ENCODE measurements around the gene NOP56.
"Not testable (repeated sequence)": the region's sequence is repeated elsewhere in the genome, so short reads cannot be mapped to it uniquely, and the experiment has no call there.

NOP56 gene

DNA sequence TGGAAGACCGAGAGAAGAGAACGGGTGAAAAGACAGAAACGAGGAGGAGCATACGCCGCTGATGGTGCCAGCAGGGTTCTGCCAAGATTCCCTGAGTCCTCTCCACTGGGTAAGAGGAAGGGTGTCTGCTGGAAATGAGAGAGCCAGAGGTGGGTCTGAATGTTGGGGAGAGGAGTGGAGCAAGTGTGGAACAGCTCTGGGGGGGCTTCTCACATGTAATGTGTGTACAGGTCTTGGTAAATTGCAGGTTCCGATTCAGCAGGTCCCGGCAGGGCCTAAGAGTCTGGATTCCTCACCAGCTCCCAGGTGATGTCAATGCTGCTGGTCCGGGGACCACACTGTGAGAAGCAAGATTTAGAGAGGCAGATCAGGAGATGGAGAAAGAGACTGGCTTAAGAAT lies 38.7 kb downstream of the NOP56 start:
- peaks cover 8% of the 10 kb centered on the region for H3K4me1 ChIP-seq (ENCODE audit: insufficient read depth, low read length)
- H3K27ac ChIP-seq (ENCODE audit: low read length), result no peak overlapping the region
- H3K9ac ChIP-seq (ENCODE audit: low read depth, low read length), result no peak overlapping the region
- H3K27me3 ChIP-seq (ENCODE audit: insufficient read depth, low read length), result peaks cover 93% of the 10 kb centered on the region
- H3K9me3 ChIP-seq (ENCODE audit: insufficient read depth, low read depth, low read length), result no peaks in the 10 kb centered on the region
- no peak overlapping the region for H3K4me3 ChIP-seq (ENCODE audit: low read length)
- H3K36me3 ChIP-seq (ENCODE audit: insufficient read depth, low read depth, low read length), result no peaks in the 10 kb centered on the region

DNA sequence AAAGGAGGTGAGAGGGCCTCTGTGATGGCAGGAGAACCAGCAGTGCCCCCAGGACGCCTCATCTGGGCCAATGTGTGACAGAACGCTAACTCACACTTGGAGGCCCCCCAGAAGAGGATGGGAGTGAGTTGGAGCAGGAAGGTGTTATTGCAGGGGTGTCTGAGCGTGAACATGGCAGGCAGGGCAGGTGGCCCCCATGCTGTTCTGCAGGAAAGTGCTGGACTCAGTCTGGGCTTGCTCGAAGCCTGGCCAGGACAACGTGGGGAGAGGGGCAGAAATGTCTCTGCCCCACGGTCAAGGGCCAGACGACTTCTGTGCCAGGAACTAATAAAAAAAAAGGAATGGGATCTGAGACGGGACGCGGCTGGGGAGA lies 39.2 kb downstream of the NOP56 start:
- H3K4me1 ChIP-seq (ENCODE audit: insufficient read depth, low read length), result peaks cover 8% of the 10 kb centered on the region
- H3K9ac ChIP-seq (ENCODE audit: low read depth, low read length), result no peak overlapping the region
- no peak overlapping the region for H3K27ac ChIP-seq (ENCODE audit: low read length)
- H3K36me3 ChIP-seq (ENCODE audit: insufficient read depth, low read depth, low read length), result no peaks in the 10 kb centered on the region
- no peaks in the 10 kb centered on the region for H3K9me3 ChIP-seq (ENCODE audit: insufficient read depth, low read depth, low read length)
- H3K4me3 ChIP-seq (ENCODE audit: low read length), result peak overlapping the region; percentile 28; the same call in 1 of the 2 replicates
- peaks cover 93% of the 10 kb centered on the region for H3K27me3 ChIP-seq (ENCODE audit: insufficient read depth, low read length)

DNA sequence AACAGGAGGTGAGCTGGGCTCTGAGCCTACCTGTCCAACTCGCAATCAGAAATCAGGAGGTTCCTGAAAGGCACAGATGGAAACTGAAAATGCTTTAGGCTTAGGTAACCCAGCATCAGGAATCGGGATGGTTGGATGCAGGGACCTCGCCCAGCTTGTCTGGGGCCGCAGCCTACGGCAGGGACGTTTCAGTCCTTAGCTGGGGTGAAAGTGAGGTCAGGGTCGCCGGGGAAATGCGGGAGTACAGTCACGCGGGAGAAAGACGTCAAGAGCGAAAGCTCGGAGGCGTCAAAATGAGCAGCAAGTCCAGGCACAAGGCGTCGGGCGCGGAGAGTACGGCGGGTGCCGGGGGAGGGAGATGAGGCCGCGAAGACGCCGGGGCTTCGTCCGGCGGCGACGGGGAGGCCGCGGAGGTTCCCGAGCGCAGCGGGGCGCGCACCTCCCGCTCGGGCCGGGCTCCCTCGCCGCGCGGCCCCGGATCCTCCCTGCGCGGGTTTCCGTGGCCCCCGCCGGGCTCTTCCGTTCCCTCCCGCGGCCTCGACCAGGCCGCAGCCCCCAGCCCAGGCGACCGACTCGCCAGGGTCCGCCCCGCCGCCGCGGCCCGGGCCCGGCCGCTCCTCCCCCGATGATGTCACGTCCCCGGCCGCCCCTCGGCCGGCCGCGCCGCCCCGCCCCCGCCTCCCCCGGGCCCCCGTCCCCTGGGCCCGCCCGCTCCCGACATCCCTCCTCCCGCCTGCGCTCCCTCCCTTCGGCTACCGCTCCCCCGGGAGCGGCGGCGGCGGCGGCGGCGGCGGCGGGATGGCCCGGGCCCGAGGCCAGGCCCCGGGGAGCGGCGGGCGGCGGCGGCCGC lies 39.8 kb downstream of the NOP56 start, which contains the start of gene EBF4:
TSS of gene EBF4 (plus strand) at position 745 of the 850 bp plus-strand sequence. CDS start 866 bp downstream, outside the sequence.
- Histone ChIP-seq H3K27me3 (ENCODE audit: insufficient read depth, low read length) (peaks cover 92% of the 10 kb centered on the region), H3K36me3 (ENCODE audit: insufficient read depth, low read depth, low read length) (no peaks in the 10 kb centered on the region), H3K9me3 (ENCODE audit: insufficient read depth, low read depth, low read length) (no peaks in the 10 kb centered on the region), H3K4me1 (ENCODE audit: insufficient read depth, low read length) (peaks cover 8% of the 10 kb centered on the region), H3K9ac (ENCODE audit: low read depth, low read length) (no peak within 1 kb of the TSS), H3K4me3 (ENCODE audit: low read length) (peak within 1 kb of the TSS; percentile 28; the same call in 1 of the 2 replicates), H3K27ac (ENCODE audit: low read length) (no peak within 1 kb of the TSS)

DNA sequence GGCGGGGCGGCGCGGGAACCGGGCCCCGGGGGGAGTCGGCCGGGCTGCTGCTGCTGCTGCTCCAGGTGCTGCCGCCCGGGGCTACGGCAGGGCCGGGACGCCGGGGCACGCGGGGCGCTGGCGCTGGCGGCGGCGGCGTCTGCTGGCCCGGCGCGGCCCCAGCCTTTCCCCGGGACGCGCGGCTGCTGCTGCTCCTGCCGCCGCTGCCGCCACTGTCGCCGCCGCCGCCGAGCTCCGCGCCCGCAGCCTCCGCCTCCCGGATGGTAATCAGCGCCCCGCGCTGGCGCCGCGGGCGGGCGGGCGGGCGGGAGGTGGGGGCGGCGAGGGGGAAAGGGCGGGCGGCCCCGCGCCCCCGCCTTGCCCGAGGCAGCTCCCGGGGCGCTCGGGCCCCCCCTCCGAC lies 40.5 kb downstream of the NOP56 start:
- no peaks in the 10 kb centered on the region for H3K9me3 ChIP-seq (ENCODE audit: insufficient read depth, low read depth, low read length)
- H3K4me1 ChIP-seq (ENCODE audit: insufficient read depth, low read length), result peaks cover 8% of the 10 kb centered on the region
- no peak overlapping the region for H3K9ac ChIP-seq (ENCODE audit: low read depth, low read length)
- H3K27me3 ChIP-seq (ENCODE audit: insufficient read depth, low read length), result peaks cover 91% of the 10 kb centered on the region
- no peak overlapping the region for H3K27ac ChIP-seq (ENCODE audit: low read length)
- H3K36me3 ChIP-seq (ENCODE audit: insufficient read depth, low read depth, low read length), result no peaks in the 10 kb centered on the region
- H3K4me3 ChIP-seq (ENCODE audit: low read length), result no peak overlapping the region

DNA sequence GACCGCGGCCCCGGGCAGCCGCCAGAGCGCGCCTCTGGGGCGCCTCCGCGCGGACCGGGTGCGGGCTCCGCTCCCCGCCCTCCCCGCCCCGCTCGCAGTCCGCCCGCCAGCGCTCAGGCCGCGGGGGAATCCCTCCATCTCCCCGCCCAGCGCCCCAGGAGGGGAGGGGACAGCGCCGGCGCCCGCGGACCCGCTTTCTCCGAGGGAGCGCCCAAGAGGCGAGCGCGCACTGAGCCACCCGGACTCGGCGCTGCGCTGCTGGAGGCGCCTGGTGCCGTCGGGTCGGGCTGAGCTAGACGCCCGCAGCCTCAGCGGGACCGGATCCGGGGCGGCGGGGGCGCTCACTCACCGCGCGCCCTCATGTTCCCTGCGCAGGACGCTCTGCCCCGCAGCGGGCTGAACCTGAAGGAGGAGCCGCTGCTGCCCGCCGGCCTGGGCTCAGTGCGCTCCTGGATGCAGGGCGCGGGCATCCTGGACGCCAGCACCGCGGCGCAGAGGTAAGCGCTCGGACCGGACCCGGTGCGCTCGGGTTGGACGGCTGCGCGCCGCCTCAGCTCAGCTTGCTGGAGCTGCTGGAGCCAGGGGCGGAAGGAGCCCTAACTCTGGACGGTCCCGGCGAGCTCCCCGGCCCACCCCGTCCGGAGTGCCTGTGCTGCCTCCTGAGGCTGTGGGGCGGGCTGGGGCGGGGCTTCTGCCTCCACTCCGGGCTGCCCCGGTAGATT lies 41.0 kb downstream of the NOP56 start:
- Histone ChIP-seq H3K4me3 (ENCODE audit: low read length) (no peak overlapping the region), H3K9ac (ENCODE audit: low read depth, low read length) (no peak overlapping the region), H3K9me3 (ENCODE audit: insufficient read depth, low read depth, low read length) (no peaks in the 10 kb centered on the region), H3K36me3 (ENCODE audit: insufficient read depth, low read depth, low read length) (no peaks in the 10 kb centered on the region), H3K27ac (ENCODE audit: low read length) (no peak overlapping the region), H3K27me3 (ENCODE audit: insufficient read depth, low read length) (peaks cover 91% of the 10 kb centered on the region), H3K4me1 (ENCODE audit: insufficient read depth, low read length) (peaks cover 6% of the 10 kb centered on the region)

DNA sequence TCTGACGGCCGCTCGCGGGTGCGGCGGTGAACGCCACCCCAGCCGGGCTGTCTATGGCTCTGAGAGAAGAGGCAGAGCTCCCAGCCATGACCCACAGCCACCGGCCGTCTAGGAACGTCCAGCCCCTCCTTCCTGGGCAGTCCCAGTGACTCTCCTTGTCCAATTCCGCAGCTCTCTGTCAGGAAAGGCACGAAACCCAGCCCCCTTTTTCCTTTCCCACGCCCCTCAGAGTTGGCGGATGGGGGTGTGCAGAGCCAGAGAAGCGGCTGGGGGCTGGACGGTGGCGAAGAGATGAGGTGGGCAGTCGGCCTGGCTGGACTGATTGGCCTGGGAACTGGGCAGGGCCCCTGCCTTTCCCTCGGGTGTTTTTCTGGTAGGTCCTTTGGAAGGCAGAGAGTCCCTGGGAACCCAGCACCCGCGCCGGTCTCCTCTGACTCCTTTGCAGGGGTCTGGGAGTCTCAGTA lies 41.6 kb downstream of the NOP56 start:
- no peak overlapping the region for H3K27ac ChIP-seq (ENCODE audit: low read length)
- no peaks in the 10 kb centered on the region for H3K9me3 ChIP-seq (ENCODE audit: insufficient read depth, low read depth, low read length)
- H3K9ac ChIP-seq (ENCODE audit: low read depth, low read length), result no peak overlapping the region
- H3K4me3 ChIP-seq (ENCODE audit: low read length), result no peak overlapping the region
- no peaks in the 10 kb centered on the region for H3K36me3 ChIP-seq (ENCODE audit: insufficient read depth, low read depth, low read length)
- H3K27me3 ChIP-seq (ENCODE audit: insufficient read depth, low read length), result peaks cover 91% of the 10 kb centered on the region
- H3K4me1 ChIP-seq (ENCODE audit: insufficient read depth, low read length), result peaks cover 5% of the 10 kb centered on the region

DNA sequence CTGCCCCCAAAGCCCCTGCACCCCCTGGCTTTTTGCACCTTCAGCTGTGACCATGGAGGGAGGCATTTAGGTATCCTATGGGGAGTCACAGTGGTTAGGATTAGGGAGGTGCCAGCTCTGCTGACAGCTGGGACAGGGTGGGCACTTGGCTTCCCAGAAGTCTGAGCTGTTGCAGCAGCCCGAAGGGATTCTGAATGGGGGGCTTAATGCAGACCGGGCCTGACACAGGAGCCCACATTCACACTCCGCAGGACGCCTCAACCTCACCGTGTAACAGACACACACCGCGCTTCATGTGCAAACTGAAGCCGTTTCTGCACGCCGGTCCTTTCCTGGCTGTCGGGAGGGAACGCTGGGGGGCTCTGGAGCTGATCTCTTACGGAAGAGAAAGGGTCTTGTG lies 42.1 kb downstream of the NOP56 start:
- H3K27me3 ChIP-seq (ENCODE audit: insufficient read depth, low read length), result peaks cover 91% of the 10 kb centered on the region

DNA sequence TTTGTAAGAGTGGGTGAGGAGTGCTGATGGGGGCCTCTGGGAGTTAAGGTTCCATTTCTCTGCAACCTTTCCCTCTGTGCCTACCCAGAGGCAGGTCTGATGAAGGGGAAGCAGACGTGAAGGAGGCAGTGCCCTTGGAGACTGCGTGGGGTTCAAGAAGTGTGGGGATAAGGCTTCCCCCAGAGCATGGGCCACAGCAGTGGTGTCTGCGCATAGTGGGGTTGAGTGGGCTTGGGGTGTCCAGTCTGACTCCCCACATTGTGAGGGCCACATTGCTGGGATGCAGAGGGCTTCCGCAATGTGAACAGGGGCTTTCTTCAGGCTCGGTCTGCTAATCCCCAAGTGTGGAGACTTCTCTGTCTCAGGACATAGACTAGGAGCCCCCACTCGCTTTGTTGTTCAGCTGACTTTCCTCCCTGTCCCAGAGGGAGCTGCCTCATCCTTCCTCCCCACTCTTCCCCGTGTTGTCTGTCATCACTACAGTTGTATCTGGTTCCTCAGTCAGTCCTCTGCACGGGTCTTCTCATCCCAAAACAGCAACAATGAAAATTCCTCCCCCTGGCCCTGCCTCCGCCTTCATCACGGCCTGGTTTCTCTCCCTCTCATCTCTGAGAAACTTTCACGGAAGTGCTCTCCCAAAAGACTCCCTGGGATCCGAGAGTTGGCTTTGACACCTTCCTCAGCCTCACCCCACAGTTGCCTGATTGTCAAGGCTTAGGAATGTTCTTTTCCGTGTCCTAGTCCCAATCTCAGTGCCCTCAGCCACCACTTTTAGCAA lies 43.0 kb downstream of the NOP56 start:
- Histone ChIP-seq H3K27me3 (ENCODE audit: insufficient read depth, low read length) (peaks cover 91% of the 10 kb centered on the region), H3K4me1 (ENCODE audit: insufficient read depth, low read length) (peaks cover 6% of the 10 kb centered on the region), H3K9me3 (ENCODE audit: insufficient read depth, low read depth, low read length) (no peaks in the 10 kb centered on the region), H3K27ac (ENCODE audit: low read length) (no peak overlapping the region), H3K36me3 (ENCODE audit: insufficient read depth, low read depth, low read length) (no peaks in the 10 kb centered on the region), H3K9ac (ENCODE audit: low read depth, low read length) (no peak overlapping the region), H3K4me3 (ENCODE audit: low read length) (no peak overlapping the region)

More for the DNA sequence above, 42.1 kb downstream of the NOP56 start:
- H3K4me3 ChIP-seq (ENCODE audit: low read length), result no peak overlapping the region
- H3K27ac ChIP-seq (ENCODE audit: low read length), result no peak overlapping the region
- H3K9me3 ChIP-seq (ENCODE audit: insufficient read depth, low read depth, low read length), result no peaks in the 10 kb centered on the region
- H3K4me1 ChIP-seq (ENCODE audit: insufficient read depth, low read length), result peaks cover 5% of the 10 kb centered on the region
- H3K36me3 ChIP-seq (ENCODE audit: insufficient read depth, low read depth, low read length), result no peaks in the 10 kb centered on the region
- H3K9ac ChIP-seq (ENCODE audit: low read depth, low read length), result no peak overlapping the region

DNA sequence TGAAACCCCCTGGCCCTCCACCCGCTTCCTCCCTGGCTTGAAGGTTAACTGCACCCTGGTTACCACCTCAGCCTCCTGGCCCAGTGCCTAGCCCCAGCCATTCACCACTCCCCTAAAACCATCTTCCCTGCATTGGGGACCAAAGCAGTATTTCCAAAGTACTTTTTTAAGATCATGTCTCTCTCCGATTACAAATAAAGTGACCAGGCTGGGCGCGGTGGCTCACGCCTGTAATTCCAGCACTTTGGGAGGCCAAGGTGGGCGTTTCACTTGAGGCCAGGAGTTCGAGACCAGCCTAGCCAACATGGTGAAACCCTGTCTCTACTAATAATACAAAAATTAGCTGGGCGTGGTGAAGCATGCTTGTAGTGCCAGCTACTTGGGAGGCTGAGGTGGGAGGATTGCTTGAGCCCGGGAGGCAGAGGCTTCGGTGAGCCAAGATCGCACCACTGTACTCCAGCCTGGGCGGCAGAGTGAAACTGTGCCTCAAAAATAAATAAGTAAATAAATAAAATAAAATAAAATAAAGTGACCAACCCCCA lies 43.6 kb downstream of the NOP56 start:
- peaks cover 12% of the 10 kb centered on the region for H3K4me1 ChIP-seq (ENCODE audit: insufficient read depth, low read length)
- not testable (repeated sequence) for H3K9ac ChIP-seq (ENCODE audit: low read depth, low read length); H3K4me3 ChIP-seq (ENCODE audit: low read length); H3K36me3 ChIP-seq (ENCODE audit: insufficient read depth, low read depth, low read length); H3K27ac ChIP-seq (ENCODE audit: low read length); H3K9me3 ChIP-seq (ENCODE audit: insufficient read depth, low read depth, low read length)
- peaks cover 91% of the 10 kb centered on the region for H3K27me3 ChIP-seq (ENCODE audit: insufficient read depth, low read length)

DNA sequence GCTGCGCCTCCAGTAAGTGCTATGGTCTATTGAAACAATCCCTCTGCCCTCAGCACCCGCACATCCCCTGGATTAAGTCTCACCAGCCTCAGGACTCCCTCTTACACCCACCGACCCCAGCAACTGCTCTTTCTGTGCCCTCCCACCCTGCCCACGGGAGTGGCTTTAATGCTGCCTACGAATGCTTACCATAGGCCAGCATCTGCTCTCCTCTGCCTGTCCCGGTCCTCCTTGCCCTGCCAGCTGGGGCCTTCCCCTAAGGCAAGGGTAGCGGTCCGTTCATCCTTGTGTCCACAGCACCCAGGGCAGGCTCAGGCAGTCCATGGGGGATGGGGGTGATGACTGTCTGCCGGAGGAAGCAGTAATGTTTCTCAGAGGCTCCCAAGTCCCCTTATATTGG lies 44.2 kb downstream of the NOP56 start:
- Histone ChIP-seq H3K27me3 (ENCODE audit: insufficient read depth, low read length) (peaks cover 91% of the 10 kb centered on the region), H3K4me3 (ENCODE audit: low read length) (no peak overlapping the region), H3K9me3 (ENCODE audit: insufficient read depth, low read depth, low read length) (no peaks in the 10 kb centered on the region), H3K36me3 (ENCODE audit: insufficient read depth, low read depth, low read length) (no peaks in the 10 kb centered on the region), H3K27ac (ENCODE audit: low read length) (no peak overlapping the region), H3K4me1 (ENCODE audit: insufficient read depth, low read length) (peaks cover 13% of the 10 kb centered on the region), H3K9ac (ENCODE audit: low read depth, low read length) (no peak overlapping the region)

DNA sequence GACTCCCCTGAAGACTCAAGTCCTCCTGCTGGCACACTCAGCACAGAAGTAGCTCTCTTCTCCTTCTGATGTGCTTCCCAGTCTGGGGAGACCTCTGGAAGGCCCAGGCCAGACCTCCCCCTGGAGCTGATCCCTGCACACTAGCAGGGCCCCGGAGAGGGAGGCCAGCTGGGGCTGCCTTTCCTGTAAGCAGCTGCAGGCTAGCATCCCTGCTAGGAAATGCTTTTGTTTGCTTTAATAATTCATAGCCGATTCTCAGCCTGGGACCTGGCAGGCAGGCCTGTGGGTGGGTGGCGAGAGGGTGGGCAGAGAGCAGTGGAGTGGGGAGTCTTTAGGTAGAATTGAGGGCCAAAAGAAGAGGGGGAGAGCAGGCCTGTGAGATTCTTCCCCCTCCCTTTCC lies 45.3 kb downstream of the NOP56 start:
- no peak overlapping the region for H3K4me3 ChIP-seq (ENCODE audit: low read length)
- H3K27me3 ChIP-seq (ENCODE audit: insufficient read depth, low read length), result peaks cover 94% of the 10 kb centered on the region

More for the DNA sequence above, 45.3 kb downstream of the NOP56 start:
- H3K9ac ChIP-seq (ENCODE audit: low read depth, low read length), result no peak overlapping the region
- no peaks in the 10 kb centered on the region for H3K36me3 ChIP-seq (ENCODE audit: insufficient read depth, low read depth, low read length)
- H3K27ac ChIP-seq (ENCODE audit: low read length), result no peak overlapping the region
- no peaks in the 10 kb centered on the region for H3K9me3 ChIP-seq (ENCODE audit: insufficient read depth, low read depth, low read length)
- peaks cover 13% of the 10 kb centered on the region for H3K4me1 ChIP-seq (ENCODE audit: insufficient read depth, low read length)
